H1 (cell line): ENCODE results near the gene FSIP1. TPM values are rescaled to one million over a fixed set of nuclear protein-coding genes. Genes with fewer than 3 reads are reported as not detected.

Experiments used
- CTCF ChIA-PET: fragments of 300-600 bp; sonication (Branson Sonifier 250); formaldehyde crosslinking; loops from one replicate; lab custom pipeline; 2021; ENCODE audit not compliant: partially characterized antibody; lab: Charles Lee
- POLR2A ChIA-PET: fragments of 300-600 bp; sonication (Branson Sonifier 250); formaldehyde crosslinking; loops from one replicate; lab custom pipeline; 2021; ENCODE audit warnings: inconsistent platforms; ENCODE audit not compliant: partially characterized antibody; lab: Charles Lee
- DNase-seq, 2 experiments: peaks; one replicate each; pipeline versions ENCODE4 v3.0.0 to v3.0.0-alpha.2; 2010 to 2022; ENCODE audit warnings: low spot score in 2 of 2, low read depth in 1 of 2, mixed read lengths in 1 of 2
- FAIRE-seq: peaks from 2 replicates; lab custom pipeline; 2011; peaks lifted over from hg19 to GRCh38; lab: Jason Lieb, UNC
- H2AFZ ChIP-seq: 2 replicates; pipeline ENCODE4 v1.8.1; 2012; ENCODE audit warnings: low read length, inconsistent platforms
- H2AK5ac ChIP-seq: 2 replicates; pipeline ENCODE4 v1.6.1; 2013; ENCODE audit warnings: low read depth, low read length
- H2BK120ac ChIP-seq: replicated peaks from 2 replicates; pipeline ENCODE3; 2013; ENCODE audit warnings: low read depth, low read length, inconsistent platforms
- H2BK12ac ChIP-seq: 2 replicates; pipeline ENCODE4 v1.6.1; 2013; ENCODE audit warnings: low read depth, low read length
- H2BK15ac ChIP-seq: 2 replicates; pipeline ENCODE4 v1.6.1; 2013; ENCODE audit warnings: low read length
- H2BK20ac ChIP-seq: 2 replicates; pipeline ENCODE4 v1.6.1; 2013; ENCODE audit warnings: low read length
- H2BK5ac ChIP-seq: 2 replicates; pipeline ENCODE4 v1.6.1; 2013; ENCODE audit warnings: low read depth, low read length
- H3K14ac ChIP-seq: 2 replicates; pipeline ENCODE4 v1.6.1; 2013; ENCODE audit warnings: inconsistent platforms; ENCODE audit not compliant: insufficient read length
- H3K18ac ChIP-seq: 2 replicates; pipeline ENCODE4 v1.6.1; 2013; ENCODE audit warnings: low read length; ENCODE audit errors: extremely low read depth
- H3K23ac ChIP-seq: 2 replicates; pipeline ENCODE4 v1.6.1; 2013; ENCODE audit warnings: inconsistent platforms; ENCODE audit not compliant: insufficient read length
- H3K23me2 ChIP-seq: 2 replicates; pipeline ENCODE4 v1.6.1; 2013; ENCODE audit warnings: low read depth, low read length
- H3K27ac ChIP-seq: 2 replicates; pipeline ENCODE4 v1.6.1; 2011; ENCODE audit warnings: low read depth, low read length, inconsistent platforms
- H3K27me3 ChIP-seq, 4 experiments: replicated peaks in 1 of 4; 1 replicate in 1 of 4; 2 replicates in 3 of 4; pipeline versions ENCODE4 v1.6.1 to v1.8.1; 2011 to 2013; ENCODE audit warnings: low read length in 3 of 4, mild to moderate bottlenecking in 3 of 4, inconsistent platforms in 2 of 4, mixed read lengths in 2 of 4, moderate library complexity in 1 of 4; ENCODE audit not compliant: control insufficient read depth in 3 of 4, insufficient read depth in 3 of 4; ENCODE audit errors: extremely low read depth in 1 of 4
- H3K36me3 ChIP-seq, 4 experiments: 2 replicates each; pipeline versions ENCODE4 v1.6.1 to v1.8.1; 2011 to 2013; ENCODE audit warnings: mild to moderate bottlenecking in 4 of 4, low read length in 3 of 4, moderate library complexity in 2 of 4, control low read depth in 1 of 4, inconsistent platforms in 1 of 4; ENCODE audit not compliant: insufficient read depth in 4 of 4, control insufficient read depth in 2 of 4
- H3K4ac ChIP-seq: replicated peaks from 2 replicates; pipeline ENCODE3; 2013; ENCODE audit warnings: low read length, low read depth, mixed read lengths, inconsistent platforms; ENCODE audit not compliant: insufficient read length
- H3K4me1 ChIP-seq, 4 experiments: replicated peaks in 1 of 4; 1 replicate in 1 of 4; 2 replicates in 3 of 4; pipeline versions ENCODE4 v1.6.1 to v1.8.1; 2011 to 2013; ENCODE audit warnings: low read length in 3 of 4, inconsistent platforms in 2 of 4, mixed read lengths in 1 of 4; ENCODE audit not compliant: insufficient read depth in 4 of 4, control insufficient read depth in 3 of 4
- H3K4me2 ChIP-seq, 2 experiments: 2 replicates each; pipeline versions ENCODE4 v1.6.1 to v1.8.1; 2011 to 2013; ENCODE audit warnings: low read depth in 2 of 2, low read length in 2 of 2, control low read depth in 1 of 2, inconsistent platforms in 1 of 2, mild to moderate bottlenecking in 1 of 2; ENCODE audit not compliant: insufficient read depth in 1 of 2
- H3K4me3 ChIP-seq, 4 experiments: fragments of 200-600, 300-600 bp in 1 of 4; sonication (generic), shearing (Covaris generic), sonication (Bioruptor Twin) in 1 of 4; 2 replicates each; pipeline versions ENCODE4 v1.5.1 to v1.8.1; 2011 to 2016; ENCODE audit warnings: low read length in 4 of 4, low read depth in 3 of 4, control low read depth in 2 of 4, inconsistent platforms in 2 of 4, mild to moderate bottlenecking in 2 of 4, mixed read lengths in 1 of 4, moderate library complexity in 1 of 4; ENCODE audit not compliant: insufficient read depth in 2 of 4; ENCODE audit errors: extremely low read depth in 1 of 4
- H3K56ac ChIP-seq: replicated peaks from 2 replicates; pipeline ENCODE3; 2013; ENCODE audit warnings: low read depth, mild to moderate bottlenecking, mixed read lengths, low read length, inconsistent platforms; ENCODE audit not compliant: insufficient read length
- H3K79me1 ChIP-seq: 2 replicates; pipeline ENCODE4 v1.6.1; 2013; ENCODE audit warnings: low read depth, low read length, control low read depth
- H3K79me2 ChIP-seq, 2 experiments: 2 replicates each; pipeline versions ENCODE4 v1.6.1 to v1.8.1; 2012 to 2013; ENCODE audit warnings: low read length in 2 of 2, mild to moderate bottlenecking in 2 of 2, inconsistent platforms in 1 of 2; ENCODE audit not compliant: insufficient read depth in 2 of 2, control insufficient read depth in 1 of 2
- H3K9ac ChIP-seq, 4 experiments: replicated peaks in 1 of 4; 1 replicate in 1 of 4; 2 replicates in 3 of 4; pipeline versions ENCODE4 v1.6.1 to v1.8.1; 2011 to 2013; ENCODE audit warnings: low read depth in 3 of 4, low read length in 3 of 4, control low read depth in 2 of 4, mild to moderate bottlenecking in 2 of 4, moderate library complexity in 2 of 4, inconsistent platforms in 1 of 4; ENCODE audit errors: extremely low read depth in 1 of 4
- H3K9me3 ChIP-seq, 2 experiments: 2 replicates each; pipeline versions ENCODE4 v1.6.1 to v1.8.1; 2012 to 2013; ENCODE audit warnings: mild to moderate bottlenecking in 2 of 2, moderate library complexity in 2 of 2, control low read depth in 1 of 2, inconsistent platforms in 1 of 2, low read depth in 1 of 2, low read length in 1 of 2, mixed read lengths in 1 of 2; ENCODE audit not compliant: insufficient read depth in 2 of 2
- H4K20me1 ChIP-seq, 2 experiments: replicated peaks in 1 of 2; 2 replicates each; pipeline versions ENCODE3 to v1.8.1; 2011 to 2013; ENCODE audit warnings: inconsistent platforms in 2 of 2, low read length in 2 of 2, mild to moderate bottlenecking in 1 of 2; ENCODE audit not compliant: insufficient read depth in 2 of 2, control insufficient read depth in 1 of 2
- H4K5ac ChIP-seq: 2 replicates; pipeline ENCODE4 v1.6.1; 2013; ENCODE audit warnings: low read length, low read depth, mixed read lengths, inconsistent platforms; ENCODE audit not compliant: insufficient read length
- H4K8ac ChIP-seq: 2 replicates; pipeline ENCODE4 v1.8.0; 2013; ENCODE audit warnings: mild to moderate bottlenecking, moderate library complexity, low read length, inconsistent platforms; ENCODE audit not compliant: insufficient read depth; ENCODE audit errors: extremely low read depth
- H4K91ac ChIP-seq: replicated peaks from 2 replicates; pipeline ENCODE3; 2013; ENCODE audit warnings: low read length, mixed read lengths, inconsistent platforms; ENCODE audit not compliant: insufficient read length
- CTBP2 ChIP-seq: IDR thresholded peaks from 2 replicates; pipeline ENCODE4 v1.7.0; 2011; ENCODE audit warnings: borderline replicate concordance, mild to moderate bottlenecking, moderate library complexity, mixed read lengths, low read length; ENCODE audit not compliant: insufficient read depth, insufficient read length
- WGBS, 2 experiments: shearing (Covaris generic) in 1 of 2; methylation state at CpG; one replicate each; pipeline versions ENCODE4 v1.1.6 to v1.1.7; 2013 to 2015; ENCODE audit warnings: low lambda C conversion rate in 2 of 2, mixed read lengths in 2 of 2, inconsistent platforms in 1 of 2, low coverage in 1 of 2, missing lambda C conversion rate in 1 of 2; ENCODE audit not compliant: insufficient replicate concordance in 2 of 2, insufficient coverage in 1 of 2, insufficient read length in 1 of 2; ENCODE audit errors: extremely low coverage in 1 of 2, missing lambda C conversion rate in 1 of 2; 5-methylcytosine and 5-hydroxymethylcytosine counted together
- polyA plus RNA-seq, 7 experiments: library from polyadenylated mRNA; depleted of rRNA in 3 of 7; stranded (reverse) in 5 of 7; unstranded in 2 of 7; fragments of >200 nt in 5 of 7; fragments of 200-250 nt in 2 of 7; gene quantifications; 1 replicate in 5 of 7; 2 replicates in 1 of 7; 4 replicates in 1 of 7; pipeline versions ENCODE4 v1.2.1 to v1.2.3, GENCODE V29; 2011 to 2013; ENCODE audit warnings: missing spikeins in 2 of 7, mixed read lengths in 2 of 7
- total RNA-seq: library from RNA; stranded (reverse); fragmentation: NEBNext Ultra II Directional; extraction: Animal tissue kit (Norgen Biotek cat#: 25700); gene quantifications from 2 replicates; pipeline ENCODE4 v1.2.1, GENCODE V29; 2021

Gene FSIP1
- total and polyA plus RNA-seq, 2 of the 8 experiments (the other 6 are each of a cell fraction or from before 2014, with no cell fraction given): 0.18 to 1.3 TPM

DNA sequence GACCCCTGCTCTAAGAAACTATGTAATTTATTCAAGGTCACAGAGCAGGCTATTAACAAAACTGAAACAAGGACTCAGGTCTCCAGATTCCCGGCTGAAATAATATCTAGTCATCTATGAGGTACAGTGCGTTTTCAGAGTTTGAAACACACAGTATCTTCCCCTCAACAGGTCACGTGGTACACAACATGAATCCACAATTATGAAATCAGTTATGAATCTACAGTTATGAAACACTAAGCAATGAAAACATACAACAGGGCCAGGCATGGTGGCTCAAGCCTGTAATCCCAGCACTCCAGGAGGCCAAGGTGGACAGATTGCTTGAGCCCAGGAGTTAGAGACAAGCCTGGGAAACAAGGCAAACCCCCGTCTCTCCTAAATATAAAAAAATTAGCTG is 72.7 kb downstream of the FSIP1 start:
- Histone ChIP-seq H2BK12ac (no peak overlapping the region), H3K4me3 (no peak overlapping the region), H3K18ac (no peak overlapping the region), H4K5ac (no peak overlapping the region), H2BK5ac (no peak overlapping the region), H3K9ac (no peak overlapping the region), H2BK15ac (no peak overlapping the region), H2BK120ac (no peak overlapping the region), H3K23me2 (no peaks in the 10 kb centered on the region), H2AK5ac (no peak overlapping the region), H4K20me1 (no peaks in the 10 kb centered on the region), H3K9me3 (no peaks in the 10 kb centered on the region), H3K27ac (no peak overlapping the region), H2BK20ac (no peak overlapping the region), H3K4me1 (no peaks in the 10 kb centered on the region), H3K23ac (no peak overlapping the region), H3K4me2 (no peak overlapping the region), H3K36me3 (no peaks in the 10 kb centered on the region), H2AFZ (no peak overlapping the region), H4K91ac (no peak overlapping the region), H3K4ac (no peak overlapping the region), H4K8ac (no peak overlapping the region), H3K79me2 (no peaks in the 10 kb centered on the region), H3K27me3 (no peaks in the 10 kb centered on the region), H3K56ac (no peak overlapping the region), H3K79me1 (no peaks in the 10 kb centered on the region), H3K14ac (no peak overlapping the region)
- TF ChIP-seq CTBP2: no peak
- 85% methylated on average over 4 of the region's 4 CpGs; no CpG with 5 or more reads in 1 of the 2 experiments for WGBS, 2 experiments
- POLR2A ChIA-PET: no interaction called here
- FAIRE-seq (no peak), DNase-seq (no peak)
- CTCF ChIA-PET: no interaction called here
